ENCODE data around the gene DCUN1D1.

Gene DCUN1D1

GRCh38 chr3:182925330-182925943 is 54.9 kb downstream of the DCUN1D1 start:
- H3K4me3 ChIP-seq (replicated peaks; ENCODE audit: low read depth, low read length), result no peak overlapping the region
- DNase-seq (ENCODE audit: extremely low read depth, low read depth), result no peak
- TF ChIP-seq, protein P1, sequence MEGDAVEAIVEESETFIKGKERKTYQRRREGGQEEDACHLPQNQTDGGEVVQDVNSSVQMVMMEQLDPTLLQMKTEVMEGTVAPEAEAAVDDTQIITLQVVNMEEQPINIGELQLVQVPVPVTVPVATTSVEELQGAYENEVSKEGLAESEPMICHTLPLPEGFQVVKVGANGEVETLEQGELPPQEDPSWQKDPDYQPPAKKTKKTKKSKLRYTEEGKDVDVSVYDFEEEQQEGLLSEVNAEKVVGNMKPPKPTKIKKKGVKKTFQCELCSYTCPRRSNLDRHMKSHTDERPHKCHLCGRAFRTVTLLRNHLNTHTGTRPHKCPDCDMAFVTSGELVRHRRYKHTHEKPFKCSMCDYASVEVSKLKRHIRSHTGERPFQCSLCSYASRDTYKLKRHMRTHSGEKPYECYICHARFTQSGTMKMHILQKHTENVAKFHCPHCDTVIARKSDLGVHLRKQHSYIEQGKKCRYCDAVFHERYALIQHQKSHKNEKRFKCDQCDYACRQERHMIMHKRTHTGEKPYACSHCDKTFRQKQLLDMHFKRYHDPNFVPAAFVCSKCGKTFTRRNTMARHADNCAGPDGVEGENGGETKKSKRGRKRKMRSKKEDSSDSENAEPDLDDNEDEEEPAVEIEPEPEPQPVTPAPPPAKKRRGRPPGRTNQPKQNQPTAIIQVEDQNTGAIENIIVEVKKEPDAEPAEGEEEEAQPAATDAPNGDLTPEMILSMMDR (IDR thresholded peaks at IDR 0.05; ENCODE audit: low read depth, low read length, missing control alignments), result no peak

GRCh38 chr3:182921665-182922355 is 58.5 kb downstream of the DCUN1D1 start:
- DNase-seq (ENCODE audit: extremely low read depth, low read depth), result no peak
- TF ChIP-seq, protein P1 (IDR thresholded peaks at IDR 0.05; ENCODE audit: low read depth, low read length, missing control alignments), result no peak
- no peak overlapping the region for H3K4me3 ChIP-seq (replicated peaks; ENCODE audit: low read depth, low read length)

DNA sequence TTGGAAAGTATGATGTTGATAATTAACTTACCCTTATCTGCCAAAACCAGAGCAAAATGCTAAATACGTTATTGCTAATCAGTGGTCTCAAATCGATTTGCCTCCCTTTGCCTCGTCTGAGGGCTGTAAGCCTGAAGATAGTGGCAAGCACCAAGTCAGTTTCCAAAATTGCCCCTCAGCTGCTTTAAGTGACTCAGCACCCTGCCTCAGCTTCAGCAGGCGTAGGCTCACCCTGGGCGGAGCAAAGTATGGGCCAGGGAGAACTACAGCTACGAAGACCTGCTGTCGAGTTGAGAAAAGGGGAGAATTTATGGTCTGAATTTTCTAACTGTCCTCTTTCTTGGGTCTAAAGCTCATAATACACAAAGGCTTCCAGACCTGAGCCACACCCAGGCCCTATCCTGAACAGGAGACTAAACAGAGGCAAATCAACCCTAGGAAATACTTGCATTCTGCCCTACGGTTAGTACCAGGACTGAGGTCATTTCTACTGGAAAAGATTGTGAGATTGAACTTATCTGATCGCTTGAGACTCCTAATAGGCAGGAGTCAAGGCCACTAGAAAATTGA is 59.7 kb downstream of the DCUN1D1 start:
- DNase-seq (ENCODE audit: extremely low read depth, low read depth), result no peak
- H3K4me3 ChIP-seq (replicated peaks; ENCODE audit: low read depth, low read length), result no peak overlapping the region
- TF ChIP-seq, protein P1 (IDR thresholded peaks at IDR 0.05; ENCODE audit: low read depth, low read length, missing control alignments), result no peak

GRCh38 chr3:182919866-182920357 is 60.4 kb downstream of the DCUN1D1 start:
- TF ChIP-seq, protein P1 (IDR thresholded peaks at IDR 0.05; ENCODE audit: low read depth, low read length, missing control alignments), result no peak
- no peak for DNase-seq (ENCODE audit: extremely low read depth, low read depth)
- H3K4me3 ChIP-seq (replicated peaks; ENCODE audit: low read depth, low read length), result no peak overlapping the region

GRCh38 chr3:182917134-182917533 is 63.2 kb downstream of the DCUN1D1 start:
- TF ChIP-seq, protein P1 (IDR thresholded peaks at IDR 0.05; ENCODE audit: low read depth, low read length, missing control alignments), result no peak

GRCh38 chr3:182914341-182914740 is 66.0 kb downstream of the DCUN1D1 start:
- DNase-seq (ENCODE audit: extremely low read depth, low read depth), result no peak
- no peak overlapping the region for H3K4me3 ChIP-seq (replicated peaks; ENCODE audit: low read depth, low read length)
- TF ChIP-seq, protein P1 (IDR thresholded peaks at IDR 0.05; ENCODE audit: low read depth, low read length, missing control alignments), result no peak

More at GRCh38 chr3:182917134-182917533, 63.2 kb downstream of the DCUN1D1 start:
- DNase-seq (ENCODE audit: extremely low read depth, low read depth), result no peak
- H3K4me3 ChIP-seq (replicated peaks; ENCODE audit: low read depth, low read length), result no peak overlapping the region
